Ovary (tissue), 3 donors: ENCODE results near the gene TMEM207.

Source experiments
- POLR2A ChIP-seq: fragments of 450-650 bp; IDR thresholded peaks from one replicate; pipeline ENCODE4 v1.6.1; 2017; ENCODE audit warnings: antibody characterized with exemption, mild to moderate bottlenecking, moderate library complexity
- TF ChIP-seq, protein P1 (sequence below), 3 donors: fragments of 450-650 bp in 2 of 3; fragments of 200-600 bp in 1 of 3; IDR thresholded peaks; one replicate each; pipeline versions ENCODE4 v1.5.1 to v1.8.0; 2016 to 2022; ENCODE audit warnings: antibody characterized with exemption in 3 of 3, mild to moderate bottlenecking in 1 of 3
- donor health status: DM: no; HTN: no; CAD: no.

DNA sequence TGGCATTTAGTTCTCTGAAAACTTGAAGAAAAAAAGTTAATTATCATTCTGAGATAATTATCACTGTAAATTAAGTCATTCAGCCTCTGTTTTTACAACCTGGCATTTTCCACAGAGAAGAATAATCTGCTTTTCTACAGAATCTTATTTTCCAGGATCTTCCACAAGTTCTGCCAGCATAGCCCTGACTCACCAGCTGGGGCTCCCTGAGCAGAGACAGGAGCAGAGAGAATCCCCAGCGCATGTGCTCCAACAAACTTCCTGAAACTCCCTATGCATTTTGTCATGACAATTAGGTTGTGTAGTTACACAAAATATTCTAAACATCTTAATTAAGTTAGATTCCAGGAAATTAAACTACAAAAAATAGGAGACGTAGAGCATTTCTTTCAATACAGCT is 32.1 kb upstream of the TMEM207 start:
- TF ChIP-seq, protein P1, sequence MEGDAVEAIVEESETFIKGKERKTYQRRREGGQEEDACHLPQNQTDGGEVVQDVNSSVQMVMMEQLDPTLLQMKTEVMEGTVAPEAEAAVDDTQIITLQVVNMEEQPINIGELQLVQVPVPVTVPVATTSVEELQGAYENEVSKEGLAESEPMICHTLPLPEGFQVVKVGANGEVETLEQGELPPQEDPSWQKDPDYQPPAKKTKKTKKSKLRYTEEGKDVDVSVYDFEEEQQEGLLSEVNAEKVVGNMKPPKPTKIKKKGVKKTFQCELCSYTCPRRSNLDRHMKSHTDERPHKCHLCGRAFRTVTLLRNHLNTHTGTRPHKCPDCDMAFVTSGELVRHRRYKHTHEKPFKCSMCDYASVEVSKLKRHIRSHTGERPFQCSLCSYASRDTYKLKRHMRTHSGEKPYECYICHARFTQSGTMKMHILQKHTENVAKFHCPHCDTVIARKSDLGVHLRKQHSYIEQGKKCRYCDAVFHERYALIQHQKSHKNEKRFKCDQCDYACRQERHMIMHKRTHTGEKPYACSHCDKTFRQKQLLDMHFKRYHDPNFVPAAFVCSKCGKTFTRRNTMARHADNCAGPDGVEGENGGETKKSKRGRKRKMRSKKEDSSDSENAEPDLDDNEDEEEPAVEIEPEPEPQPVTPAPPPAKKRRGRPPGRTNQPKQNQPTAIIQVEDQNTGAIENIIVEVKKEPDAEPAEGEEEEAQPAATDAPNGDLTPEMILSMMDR (IDR thresholded peaks at IDR 0.05): no peak
- no peak for TF ChIP-seq POLR2A
